Activated T-cell treated with anti-CD3 and anti-CD28 coated beads, Interleukin-2, amount 50 U/mL, for 1 hour (primary cell): ENCODE results near the gene PORCN.
"Not testable (repeated sequence)": the region's sequence is repeated elsewhere in the genome, so short reads cannot be mapped to it uniquely, and the experiment has no call there.

ENCODE experiments used
- DNase-seq: peaks from one replicate; pipeline ENCODE4 v3.0.0-alpha.2; 2020

PORCN gene

DNA sequence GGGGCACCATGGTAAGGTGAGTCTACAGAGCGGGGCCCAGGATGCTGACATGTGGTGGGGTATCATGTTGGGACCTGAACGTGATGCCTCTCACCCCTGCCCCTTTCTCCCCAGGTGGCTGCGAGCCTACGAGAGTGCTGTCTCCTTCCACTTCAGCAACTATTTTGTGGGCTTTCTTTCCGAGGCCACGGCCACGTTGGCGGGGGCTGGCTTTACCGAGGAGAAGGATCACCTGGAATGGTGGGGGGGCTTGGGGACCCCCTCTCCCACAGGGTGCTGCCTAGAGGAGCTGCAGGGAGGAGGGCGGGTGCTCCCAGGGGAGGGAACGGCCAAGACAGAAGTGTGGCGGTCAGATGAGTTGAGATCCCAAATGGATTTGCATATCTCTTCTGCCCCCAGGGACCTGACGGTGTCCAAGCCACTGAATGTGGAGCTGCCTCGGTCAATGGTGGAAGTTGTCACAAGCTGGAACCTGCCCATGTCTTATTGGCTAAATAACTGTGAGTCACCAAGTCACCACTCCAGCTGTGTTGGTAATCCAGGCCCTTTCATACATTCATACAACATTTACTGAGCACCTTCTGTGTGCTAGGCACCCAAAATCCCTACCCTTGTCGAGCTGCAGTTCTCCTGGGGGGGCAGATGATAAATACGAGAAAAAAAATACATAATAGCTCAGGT is 5.5 kb downstream of the PORCN start:
- no peak for DNase-seq

DNA sequence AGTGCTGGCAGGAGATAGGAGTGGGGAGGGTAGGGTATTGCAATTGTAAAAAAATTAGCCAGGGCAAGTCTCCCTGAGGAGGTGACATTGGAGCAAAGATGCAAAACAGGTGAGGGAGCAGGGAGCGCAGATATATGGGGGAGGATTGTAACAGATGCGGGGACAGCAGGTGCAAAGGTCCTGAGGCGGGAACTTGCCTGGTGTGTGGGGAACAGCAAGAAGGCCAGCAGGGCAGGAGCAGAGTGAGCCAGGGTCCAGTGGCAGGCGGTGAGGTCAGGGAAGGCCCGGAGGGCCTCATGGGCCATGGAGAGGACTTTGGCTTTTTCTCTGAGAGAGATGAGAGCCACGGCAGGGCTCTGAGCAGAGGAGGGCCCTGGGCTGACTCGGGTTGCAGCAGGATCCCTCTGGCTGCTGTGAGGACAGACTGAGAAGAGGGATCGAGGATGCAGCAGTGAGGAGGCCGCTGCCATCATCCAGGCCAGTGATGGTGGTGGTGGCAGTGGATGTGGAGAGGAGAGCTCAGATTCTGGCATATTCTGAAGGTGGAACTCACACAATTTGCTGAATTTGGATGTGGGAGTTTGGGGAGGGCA is 6.2 kb downstream of the PORCN start:
- DNase-seq = no peak

DNA sequence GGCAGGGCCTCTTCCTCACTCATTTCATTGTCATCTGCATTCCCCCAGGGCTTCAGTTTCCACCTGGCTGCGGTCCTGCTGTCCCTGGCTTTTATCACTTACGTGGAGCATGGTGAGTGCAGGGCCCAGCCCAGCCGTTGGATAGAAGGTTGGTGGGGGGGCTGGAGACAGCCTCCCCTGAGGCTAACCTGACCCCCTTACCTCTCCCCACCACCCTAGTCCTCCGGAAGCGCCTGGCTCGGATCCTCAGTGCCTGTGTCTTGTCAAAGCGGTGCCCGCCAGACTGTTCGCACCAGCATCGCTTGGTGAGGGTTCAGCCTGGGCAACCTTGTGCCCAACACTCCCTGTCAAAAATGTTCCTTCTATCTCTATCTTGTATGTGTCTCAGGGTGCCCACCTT is 7.0 kb downstream of the PORCN start:
- no peak for DNase-seq

DNA sequence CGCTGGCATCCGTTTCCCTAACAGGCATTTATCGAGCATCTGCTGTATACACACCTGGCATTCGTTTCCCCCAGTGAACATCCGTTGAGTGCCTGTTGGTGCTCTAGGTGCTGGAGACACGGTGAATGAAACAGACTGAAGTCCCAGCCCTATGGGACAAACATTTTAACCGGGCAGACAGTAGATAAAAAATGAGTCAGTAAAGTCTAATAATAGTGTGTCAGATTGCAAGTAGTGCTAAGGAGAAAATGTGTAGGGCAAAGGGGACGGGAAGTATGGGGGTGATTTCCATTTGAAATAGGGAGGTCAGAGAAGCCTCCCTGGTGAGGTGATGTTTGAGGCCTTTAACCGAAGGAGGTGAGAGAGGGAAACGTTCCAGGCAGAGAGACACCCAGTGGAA is 7.5 kb downstream of the PORCN start:
- no peak for DNase-seq

DNA sequence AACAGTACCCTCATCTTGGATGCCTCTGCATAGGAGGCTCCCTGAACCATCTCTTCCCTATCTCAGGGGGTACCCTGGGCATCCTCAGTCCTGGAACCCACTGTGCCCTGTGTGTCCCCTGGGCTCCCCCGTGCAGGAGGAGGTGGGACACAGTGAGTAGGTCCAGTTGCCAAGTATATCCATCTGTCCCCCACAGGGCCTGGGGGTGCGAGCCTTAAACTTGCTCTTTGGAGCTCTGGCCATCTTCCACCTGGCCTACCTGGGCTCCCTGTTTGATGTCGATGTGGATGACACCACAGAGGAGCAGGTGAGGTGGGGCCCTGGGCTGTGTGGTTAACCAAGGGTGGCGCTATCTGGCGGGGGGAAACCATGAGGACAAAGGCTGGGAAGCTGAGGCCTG is 8.2 kb downstream of the PORCN start:
- no peak for DNase-seq

DNA sequence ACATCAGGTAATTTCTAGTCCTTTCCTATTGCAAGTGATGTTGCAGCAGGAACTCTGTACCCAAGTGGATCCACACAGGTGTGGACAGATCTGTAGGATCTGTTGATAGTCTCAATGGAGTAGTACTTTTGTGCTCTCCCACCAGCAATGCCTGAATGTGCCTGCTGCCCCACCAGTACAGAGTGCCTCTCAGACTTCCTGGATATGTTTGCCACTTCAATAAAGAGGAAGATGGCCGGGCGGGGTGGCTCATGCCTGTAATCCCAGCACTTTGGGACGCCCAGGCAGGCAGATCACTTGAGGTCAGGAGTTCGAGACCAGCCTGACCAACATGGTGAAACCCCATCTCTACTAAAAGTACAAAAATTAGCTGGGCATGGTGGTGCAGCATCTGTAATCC is 10.7 kb downstream of the PORCN start:
- not testable (repeated sequence) for DNase-seq

DNA sequence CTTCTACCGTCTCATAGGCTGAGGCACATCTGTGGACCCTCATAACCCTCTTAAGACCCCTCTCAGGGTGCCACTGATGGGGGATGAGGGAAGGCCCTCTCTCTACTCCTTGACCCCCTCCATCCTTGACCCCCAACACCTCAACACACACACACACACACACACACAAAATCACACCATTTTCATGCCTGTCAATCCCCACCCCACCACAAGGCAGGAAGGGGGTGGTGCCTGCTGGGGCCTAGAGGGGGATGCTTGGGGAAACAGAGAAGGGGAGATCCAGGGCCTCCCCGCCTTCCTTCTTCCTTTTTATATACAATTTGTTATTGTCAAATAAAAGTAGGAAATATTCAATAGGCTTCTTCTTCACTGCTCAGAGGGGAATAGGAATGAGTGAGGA is 11.7 kb downstream of the PORCN start:
- DNase-seq = no peak

DNA sequence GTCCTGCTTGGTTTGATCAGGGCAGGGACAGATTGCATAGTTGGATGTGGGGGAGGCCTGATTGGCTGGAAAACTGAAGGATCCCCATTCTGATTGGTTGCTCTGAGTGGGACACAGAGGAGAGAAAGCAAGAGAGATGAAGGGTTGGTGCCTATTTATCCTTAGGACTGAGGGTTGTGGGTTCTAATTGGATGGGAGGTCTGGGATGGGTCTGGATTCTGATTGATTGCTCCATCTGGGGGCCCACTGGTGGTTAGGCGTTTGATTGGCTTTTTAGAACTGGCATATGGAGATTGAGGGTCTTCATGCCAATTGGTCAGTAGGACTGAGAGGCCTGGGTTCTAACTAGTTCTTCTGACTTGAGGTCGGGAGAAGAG is 12.2 kb downstream of the PORCN start:
- DNase-seq = no peak

DNA sequence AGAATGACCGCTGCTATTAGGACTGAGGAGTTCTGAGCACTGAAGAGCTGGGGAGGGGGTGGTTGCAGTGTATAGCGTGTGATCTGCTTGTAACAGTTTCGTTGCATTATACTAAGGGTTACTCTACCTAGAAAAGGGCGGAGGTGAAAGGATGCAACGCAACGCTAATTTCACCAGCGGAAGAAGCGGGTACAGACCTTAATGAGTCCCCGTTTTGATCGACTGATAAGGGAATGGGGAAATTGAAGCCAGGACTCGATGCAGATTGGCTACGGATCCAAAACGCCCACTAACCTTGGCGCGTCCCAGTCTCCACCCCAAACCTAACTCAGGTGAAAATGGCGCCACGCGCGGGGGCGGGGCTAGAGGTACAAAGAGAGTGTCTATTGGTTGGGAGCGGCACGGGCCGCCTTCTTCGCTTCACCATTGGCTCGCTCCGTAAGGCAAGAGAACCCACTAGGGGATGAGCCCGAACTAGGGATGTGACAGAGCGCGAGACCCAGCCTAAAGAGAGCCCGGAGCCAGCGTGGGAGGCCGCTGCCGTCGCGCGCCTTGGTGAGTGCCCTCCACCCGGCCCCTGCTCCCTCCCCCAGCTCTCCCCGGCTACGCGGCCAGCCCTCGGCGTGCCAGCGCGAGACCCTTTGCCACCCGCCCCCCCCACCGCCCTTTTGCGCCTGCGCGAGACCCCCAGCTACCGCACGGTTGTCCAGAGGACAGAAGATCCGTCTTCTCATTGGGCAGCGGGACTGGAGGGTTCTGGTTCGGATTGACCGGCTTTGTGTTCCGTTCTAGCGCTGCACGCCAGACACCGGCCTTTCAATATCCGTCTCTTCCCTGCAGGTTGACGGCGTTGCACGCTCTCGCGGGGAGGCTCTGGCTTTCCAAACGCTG is 12.8 kb downstream of the PORCN start, which contains the start of gene EBP:
Gene EBP, plus strand, starts transcription at position 456 of the 891 bp plus-strand sequence. CDS start 1,964 bp downstream, outside the sequence.
- DNase-seq = peak; percentile 91

DNA sequence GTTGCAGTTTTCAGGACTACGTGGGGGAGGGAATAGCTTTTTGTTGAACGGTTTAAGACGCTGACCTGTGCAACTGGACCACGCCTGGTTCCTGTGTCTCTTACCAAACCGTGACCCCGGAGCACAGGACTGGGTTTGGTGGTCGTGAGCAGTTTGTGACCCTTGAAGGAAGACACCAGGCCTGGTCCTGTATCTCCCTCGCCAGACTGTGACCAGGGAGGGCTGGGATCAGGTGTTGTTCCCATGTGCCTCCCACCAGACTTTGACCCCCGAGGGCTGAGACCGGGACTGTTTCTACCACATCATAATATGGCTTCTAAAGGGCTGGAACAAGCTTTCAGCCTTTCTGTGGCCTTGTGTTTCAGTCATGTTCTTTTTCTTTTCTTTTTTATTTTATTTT is 13.5 kb downstream of the PORCN start:
- DNase-seq = no peak

DNA sequence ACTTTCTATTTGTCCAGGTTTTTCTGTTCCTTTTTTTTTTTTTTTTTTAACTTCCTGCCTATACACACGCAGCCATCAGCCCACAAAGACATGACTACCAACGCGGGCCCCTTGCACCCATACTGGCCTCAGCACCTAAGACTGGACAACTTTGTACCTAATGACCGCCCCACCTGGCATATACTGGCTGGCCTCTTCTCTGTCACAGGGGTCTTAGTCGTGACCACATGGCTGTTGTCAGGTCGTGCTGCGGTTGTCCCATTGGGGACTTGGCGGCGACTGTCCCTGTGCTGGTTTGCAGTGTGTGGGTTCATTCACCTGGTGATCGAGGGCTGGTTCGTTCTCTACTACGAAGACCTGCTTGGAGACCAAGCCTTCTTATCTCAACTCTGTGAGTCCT is 14.9 kb downstream of the PORCN start:
- DNase-seq = no peak

DNA sequence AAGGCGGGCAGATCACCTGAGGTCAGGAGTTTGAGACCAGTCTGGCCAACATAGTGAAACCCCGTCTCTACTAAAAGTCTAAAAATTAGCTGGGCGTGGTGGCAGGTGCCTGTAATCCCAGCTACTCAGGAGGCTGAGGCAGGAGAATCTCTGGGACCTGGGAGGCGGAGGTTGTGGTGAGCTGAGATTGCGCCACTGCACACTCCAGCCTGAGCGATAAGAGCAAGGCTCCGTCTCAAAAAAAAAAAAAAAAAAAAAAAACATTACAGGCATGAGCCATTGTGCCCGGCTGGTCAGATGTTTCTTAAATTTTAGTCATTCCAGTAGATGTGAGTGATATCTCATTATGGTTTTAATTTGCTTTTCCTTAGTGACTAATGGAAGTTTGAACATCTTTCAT is 17.1 kb downstream of the PORCN start:
- DNase-seq = not testable (repeated sequence)

DNA sequence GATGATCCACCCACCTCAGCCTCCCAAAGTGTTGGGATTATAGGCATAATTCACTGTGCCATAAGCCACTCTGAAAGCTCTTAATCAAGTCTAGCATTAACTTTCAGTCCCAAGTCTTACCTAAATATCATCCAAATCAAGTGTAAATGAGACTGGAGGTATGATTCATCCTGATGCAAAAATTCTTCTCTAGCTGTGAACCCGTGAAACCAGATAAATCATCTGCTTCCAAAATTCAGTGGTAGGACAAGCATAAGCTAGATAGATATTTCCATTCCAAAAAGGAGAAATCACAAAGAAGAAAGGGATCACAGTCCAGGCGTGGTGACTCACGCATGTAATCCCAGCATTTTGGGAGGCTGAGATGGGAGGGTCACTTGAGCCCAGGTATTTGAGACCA is 21.9 kb downstream of the PORCN start:
- DNase-seq = no peak

DNA sequence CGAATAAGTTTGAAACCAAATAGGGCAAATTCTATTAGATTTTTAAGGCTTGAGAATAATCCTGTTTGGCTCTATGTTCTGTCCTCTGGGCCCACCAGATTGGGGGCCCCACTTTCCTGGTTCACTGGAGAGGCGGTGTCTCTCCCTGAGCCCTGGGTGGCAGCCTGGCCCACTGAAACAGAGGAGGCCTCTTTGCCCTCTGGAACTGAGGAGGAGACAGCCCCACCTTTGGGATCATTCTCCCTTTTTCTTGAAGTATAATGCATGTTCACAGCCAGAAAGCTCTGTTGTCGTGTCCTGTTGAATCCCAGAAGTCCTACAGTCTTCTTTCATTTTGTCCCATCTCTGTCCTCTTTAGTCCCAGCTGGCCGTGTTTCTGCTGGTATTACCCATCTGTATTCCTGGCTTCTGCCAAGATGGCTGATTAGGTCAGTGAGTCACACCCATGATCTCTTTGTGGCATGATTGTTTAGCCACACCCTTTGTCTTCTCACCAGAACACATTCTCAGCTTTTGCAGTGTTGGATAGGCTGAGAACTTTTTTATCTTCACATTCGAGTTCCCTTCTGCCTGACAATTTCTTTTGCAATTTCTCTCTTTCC is 22.7 kb downstream of the PORCN start:
- no peak for DNase-seq

DNA sequence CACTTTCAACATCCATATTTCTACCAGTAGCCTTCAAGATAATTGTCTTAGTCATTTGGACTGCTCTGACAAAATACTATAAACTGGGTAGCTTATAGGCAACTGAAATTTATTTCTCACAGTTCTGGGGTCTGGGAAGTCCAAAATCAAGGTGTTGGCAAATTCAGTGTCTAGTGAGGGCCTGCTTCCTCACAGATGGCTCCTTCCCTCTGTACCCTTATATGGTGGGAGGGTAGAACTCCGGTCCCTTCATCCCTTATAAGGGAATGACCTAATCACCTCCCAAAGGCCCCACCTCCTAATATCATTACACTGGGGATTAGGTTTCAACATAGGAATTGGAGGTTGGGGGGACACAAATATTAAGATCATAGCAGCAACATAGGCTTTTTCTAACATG is 23.4 kb downstream of the PORCN start:
- DNase-seq = no peak

DNA sequence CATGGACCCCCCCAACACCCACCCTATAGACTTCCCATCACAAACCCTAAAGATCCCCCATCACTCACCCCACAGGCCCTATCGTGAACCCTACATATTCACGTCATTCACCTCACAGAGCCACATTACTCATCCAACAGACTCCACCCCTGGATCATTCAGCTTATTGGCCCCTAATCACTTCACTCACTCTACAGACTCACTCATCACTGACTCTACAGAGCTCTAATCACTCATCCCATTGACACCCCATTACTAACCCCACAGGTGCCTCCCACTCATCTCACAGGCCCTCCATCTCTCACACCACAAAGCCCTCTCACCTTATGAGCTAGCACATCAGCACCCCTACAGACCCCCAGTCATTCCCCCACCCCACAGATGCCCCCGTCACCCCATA is 24.4 kb downstream of the PORCN start:
- no peak for DNase-seq

DNA sequence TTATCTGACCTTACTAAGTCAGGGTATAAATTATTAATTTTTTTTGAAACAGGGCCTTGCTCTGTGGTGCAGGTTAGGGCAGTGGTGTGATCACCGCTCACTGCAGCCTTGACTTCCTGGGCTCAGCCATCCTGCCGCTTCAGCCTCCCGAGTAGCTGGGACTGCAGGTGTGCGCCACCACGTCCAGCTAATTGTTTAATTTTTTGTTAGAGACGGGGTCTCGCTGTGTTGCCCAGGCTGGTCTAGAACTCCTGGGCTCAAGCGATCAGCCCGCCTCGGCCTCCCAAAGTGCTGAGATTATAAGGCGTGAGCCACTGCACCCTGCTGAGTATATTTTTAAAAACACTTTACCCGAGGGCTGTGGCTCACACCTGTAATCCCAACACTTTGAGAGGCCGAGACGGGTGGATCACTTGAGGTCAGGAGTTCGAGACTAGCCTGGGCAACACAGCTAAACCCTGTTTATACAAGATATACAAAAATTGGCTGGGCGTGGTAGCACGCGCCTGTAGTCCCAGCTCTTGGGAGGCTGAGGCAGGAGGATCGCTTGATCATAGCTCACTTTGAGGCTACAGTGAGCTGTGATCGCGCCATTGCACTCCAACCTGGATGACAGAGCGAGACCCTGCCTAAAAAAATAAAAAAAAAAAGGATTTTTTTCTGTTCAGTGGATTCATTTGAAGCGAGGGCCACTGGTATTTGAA is 30.0 kb downstream of the PORCN start:
- DNase-seq = no peak

DNA sequence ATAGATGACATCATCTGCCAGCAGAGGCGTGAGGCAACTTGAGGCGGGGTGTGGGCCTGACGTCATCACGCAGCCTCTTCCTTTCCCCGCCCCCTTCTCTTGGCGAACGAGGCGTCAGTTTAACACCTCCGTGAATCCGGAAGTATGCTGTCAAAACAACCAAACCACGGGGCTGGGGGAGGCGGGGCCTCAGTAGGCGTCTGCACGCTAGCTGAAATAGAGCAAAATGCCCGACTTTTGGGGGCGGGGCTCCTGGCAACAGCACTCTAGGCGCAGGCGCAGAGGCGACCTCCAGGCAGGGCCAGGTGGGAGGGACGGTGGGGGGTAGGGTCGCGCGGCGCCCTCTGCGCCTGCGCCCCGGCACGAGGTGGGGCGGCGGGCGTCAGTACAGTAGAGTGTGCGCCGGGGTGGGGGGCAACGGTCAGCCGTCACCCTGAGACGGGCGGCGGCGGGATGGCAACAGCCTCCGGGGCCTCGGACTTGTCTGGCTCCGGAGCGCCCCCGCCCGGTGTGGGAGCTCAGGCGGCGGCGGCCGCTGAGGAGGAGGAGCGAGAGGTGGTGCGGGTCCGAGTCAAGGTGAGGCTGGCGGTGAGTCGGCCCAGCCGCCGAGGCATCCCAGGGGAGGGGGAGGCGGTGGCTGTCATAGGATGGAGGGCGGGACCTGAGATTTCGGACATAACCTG is 30.7 kb downstream of the PORCN start, which contains the start of gene TBC1D25:
Gene TBC1D25, plus strand, starts transcription at position 370 of the 683 bp plus-strand sequence. Its CDS starts 84 bp downstream, at position 454.
- peak; percentile 94 for DNase-seq

DNA sequence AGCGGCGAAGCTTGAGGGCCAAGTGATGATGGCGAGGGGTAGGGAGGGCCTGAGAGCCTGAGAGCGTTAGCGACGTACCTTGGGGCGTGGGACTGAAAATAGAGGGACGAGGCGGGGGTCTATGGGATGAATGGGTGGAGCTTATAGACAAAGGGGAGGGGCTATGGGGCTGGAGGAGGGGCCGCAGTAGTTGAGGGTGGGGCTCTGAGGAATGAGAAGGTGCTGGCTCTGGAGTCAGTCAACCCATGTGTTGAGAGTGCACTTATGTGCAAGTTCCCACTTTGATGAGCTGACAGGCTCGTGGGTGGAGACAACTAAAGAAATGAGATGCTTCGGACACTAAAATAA is 31.2 kb downstream of the PORCN start:
- DNase-seq = no peak

DNA sequence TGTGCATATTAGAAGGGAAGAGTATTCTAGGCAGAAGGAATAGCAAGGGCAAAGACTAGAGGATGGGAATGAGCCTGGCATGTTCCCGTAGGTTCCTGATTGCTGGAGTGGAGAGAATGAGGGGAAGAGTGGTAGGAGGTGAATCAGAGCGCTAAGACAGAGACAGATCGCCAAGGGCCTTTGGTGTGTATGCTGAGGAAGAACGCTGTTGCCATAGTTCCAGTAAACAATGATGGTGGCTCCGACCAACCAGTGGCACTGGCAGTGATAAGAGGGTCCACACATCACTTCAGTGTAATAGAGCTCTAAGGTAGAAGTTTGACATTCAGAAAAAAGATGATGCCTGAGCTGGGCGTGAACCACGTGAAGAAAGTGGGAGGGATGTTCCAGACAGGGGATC is 31.7 kb downstream of the PORCN start:
- DNase-seq = no peak

DNA sequence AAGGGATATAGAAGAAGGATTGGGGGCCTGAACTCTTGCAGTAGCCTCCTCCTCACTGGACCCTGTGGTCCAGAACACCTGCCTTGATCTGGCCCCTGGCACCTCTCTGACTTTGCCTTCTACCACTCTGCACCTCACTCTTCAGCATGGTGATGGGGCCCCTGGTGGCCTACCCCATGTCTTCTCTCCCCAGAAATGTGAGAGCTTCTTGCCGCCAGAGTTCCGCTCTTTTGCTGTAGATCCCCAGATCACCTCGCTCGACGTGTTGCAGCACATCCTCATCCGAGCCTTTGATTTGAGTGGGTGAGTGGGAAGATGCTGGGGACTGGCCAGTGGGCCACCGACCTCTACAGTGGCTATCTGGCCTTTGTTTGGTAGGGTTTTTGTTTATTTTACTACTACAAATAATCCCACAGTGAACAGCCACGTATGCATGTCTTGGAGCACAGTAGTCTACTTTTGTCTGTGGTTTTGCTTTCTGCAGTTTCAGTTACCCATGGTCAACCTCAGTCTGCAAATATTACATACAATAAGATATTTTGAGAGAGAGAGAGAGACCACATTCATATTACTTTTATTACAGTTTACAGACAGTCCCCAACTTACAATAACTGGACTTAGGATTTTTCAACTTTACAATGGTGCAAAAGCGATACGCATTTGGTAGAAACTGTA is 32.5 kb downstream of the PORCN start:
- DNase-seq = no peak

DNA sequence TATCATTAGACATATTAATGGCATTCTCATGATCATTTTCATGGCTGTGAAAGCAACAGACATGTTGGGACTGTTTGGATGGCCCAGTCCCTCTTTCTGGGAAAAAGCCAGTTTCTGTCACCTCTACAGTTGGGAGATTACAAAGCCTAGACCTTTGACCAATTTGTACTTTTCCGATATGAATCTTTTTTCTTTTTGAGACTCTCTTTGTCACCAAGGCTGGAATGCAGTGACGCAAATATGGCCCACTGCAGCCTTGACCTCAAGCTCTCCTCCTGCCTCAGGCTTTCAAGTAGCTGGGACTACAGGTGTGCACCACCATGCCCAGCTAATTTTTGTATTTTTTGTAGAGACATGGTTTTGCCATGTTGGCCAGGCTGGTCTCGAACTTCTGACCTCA is 40.1 kb downstream of the PORCN start:
- DNase-seq = no peak
